T-helper 2 cell treated with Interferon-gamma antibody and Interleukin-4, amounts not matched to agents 100 ng/mL and 5 ng/mL, for 36 hours (primary cell): ENCODE results near the gene TMUB1. TPM values are rescaled to one million over a fixed set of nuclear protein-coding genes. Genes with fewer than 3 reads are reported as not detected.

Source experiments
- intact Hi-C: fragments of 100-400 bp; cut with micrococcal nuclease; formaldehyde crosslinking; loops from one replicate; pipeline ENCODE4 v1.15.1; 2023
- total RNA-seq: library from RNA; stranded (reverse); gene quantifications from 2 replicates; pipeline ENCODE4 v1.2.3, GENCODE V29; 2022

The TMUB1 gene
- total RNA-seq, 1 donor from 2014 or later: 55.4 TPM

DNA sequence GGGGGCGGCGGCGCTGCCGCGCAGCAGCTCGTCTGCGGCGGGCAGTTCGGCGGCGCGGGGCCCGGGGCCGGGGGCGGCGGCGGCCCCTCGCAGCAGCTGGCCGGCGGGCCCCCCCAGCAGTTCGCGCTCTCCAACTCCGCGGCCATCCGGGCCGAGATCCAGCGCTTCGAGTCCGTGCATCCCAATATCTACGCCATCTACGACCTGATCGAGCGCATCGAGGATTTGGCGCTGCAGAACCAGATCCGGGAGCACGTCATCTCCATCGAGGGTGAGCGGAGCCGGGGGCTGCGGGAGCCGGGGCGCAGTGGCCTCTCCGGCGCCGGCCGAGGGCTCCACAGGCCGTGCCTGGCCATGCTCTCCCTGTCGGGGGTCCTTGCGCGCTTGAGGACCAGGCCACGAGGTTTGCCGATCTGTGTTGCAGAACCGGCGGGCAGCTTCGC lies 3.5 kb upstream of the TMUB1 start:
- intact Hi-C loops: loop anchor here (10.0 kb wide), 1 partner anchor 112 kb away; the partner anchor contains the start of gene KCNH2

GRCh38 chr7:151085691-151086620 lies 2.7 kb upstream of the TMUB1 start, which contains the start of gene AGAP3:
TSS of gene AGAP3 (plus strand) at chr7:151086475. CDS start at chr7:151086742, 267 bp downstream.
- intact Hi-C loops: loop anchor here (10.0 kb wide), 1 partner anchor 111 kb away; the partner anchor contains the start of gene KCNH2

DNA sequence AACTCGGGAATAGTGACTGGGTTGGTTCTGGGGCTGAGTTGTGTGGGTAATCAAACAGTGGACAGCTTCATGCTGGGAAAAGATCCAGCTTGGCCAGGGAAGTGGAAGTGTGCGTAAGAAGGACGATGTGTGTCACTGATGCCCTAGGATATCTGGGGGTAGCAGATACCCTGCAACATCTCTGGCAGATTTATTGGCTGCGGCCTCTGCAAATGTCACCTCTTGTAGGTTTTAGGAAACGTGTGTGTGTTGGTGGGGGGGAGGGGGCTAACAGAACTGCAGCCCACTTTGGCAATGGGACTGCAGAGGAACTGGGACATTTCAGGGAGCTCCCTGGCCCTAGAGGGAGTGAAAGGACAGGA lies 2.0 kb upstream of the TMUB1 start:
- intact Hi-C loops: loop anchor here (10.0 kb wide), 1 partner anchor 111 kb away; the partner anchor contains the start of gene KCNH2

DNA sequence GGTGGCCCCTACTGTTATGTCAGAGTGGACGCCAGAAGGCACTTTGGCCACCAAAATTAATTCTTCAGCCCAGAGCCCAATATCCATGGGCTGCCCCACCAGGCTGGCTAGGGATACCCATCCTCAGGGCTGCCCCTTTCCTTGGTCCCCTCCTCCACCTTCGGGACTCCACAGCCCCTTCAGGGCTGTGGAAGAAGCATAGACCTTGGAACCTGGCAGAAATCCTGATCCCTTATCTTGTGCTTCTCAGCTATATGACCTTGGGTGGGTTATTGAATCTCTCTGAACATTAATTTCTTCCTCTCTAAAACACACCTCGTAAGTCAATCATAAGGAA lies 499 bp upstream of the TMUB1 start:
- intact Hi-C loops: loop anchor here (1.0 to 10.0 kb wide), 4 partner anchors 55 to 437 kb away; partner anchors contain the start of genes ABCB8, ABCF2 and KCNH2

- intact Hi-C loops: loop anchor here (1.0 to 10.0 kb wide), 4 partner anchors 54 to 438 kb away; partner anchors contain the start of genes ABCB8, ABCF2 and KCNH2
These were observed 887 bp downstream of the TMUB1 start for GRCh38 chr7:151082141-151083070.

DNA sequence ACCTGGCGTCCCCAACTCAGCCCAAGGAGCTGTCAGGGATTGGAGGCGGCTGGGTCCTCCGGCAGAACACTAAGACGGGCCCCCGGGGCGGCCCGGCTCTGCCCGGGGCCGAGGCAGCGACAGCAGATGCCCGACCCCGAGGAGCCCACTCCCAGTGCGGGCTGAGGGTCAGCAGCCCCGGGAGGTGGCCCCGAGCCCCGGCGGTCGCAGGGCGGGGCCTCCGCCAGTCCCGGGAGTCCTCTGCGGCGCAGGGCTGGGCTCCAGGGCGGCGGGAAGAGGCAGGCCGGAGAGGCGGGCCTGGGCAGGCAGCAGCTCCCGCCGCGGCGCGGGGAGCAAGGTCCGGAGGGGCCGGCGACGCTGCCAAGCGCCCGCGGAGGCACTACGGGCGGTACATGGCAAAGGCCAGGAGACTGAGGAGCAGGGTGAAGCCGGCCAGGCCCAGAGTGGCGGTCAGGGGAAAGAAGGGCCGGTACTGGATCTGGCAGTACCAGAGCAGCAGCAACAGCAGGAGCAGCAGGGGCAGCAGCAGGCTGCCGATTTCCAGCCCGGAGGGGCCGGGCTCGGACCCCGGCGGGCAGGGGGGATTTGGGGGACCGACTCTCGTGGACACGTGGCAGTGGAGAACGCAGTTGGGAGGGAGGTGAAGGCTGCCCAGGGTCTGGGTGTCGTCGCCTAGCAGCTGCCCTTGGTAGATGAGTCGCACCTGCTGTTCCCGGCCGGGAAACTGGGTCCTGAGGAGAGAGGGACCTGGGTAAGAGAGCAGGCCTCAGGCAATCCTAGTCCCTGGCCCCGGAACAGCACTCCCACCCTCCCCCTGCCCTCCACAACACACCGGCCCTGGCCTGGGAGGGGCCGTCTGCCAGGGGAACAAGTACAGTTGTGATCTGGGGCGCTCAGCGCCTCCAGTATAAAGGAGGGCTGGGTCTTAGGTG lies 1.9 kb downstream of the TMUB1 start:
- intact Hi-C loops: loop anchor here (2.0 to 10.0 kb wide), 4 partner anchors 107 to 439 kb away; partner anchors contain the start of genes ABCF2, CHPF2 and KCNH2

GRCh38 chr7:151080522-151081169 lies 2.6 kb downstream of the TMUB1 start, which contains the start of gene FASTK:
TSS of gene FASTK (minus strand) at chr7:151080809. CDS start at chr7:151080766, 43 bp downstream.
- intact Hi-C loops: loop anchor here (1.0 to 10.0 kb wide), 3 partner anchors 22 to 152 kb away; partner anchors contain the start of genes CHPF2 and KCNH2

GRCh38 chr7:151080067-151080521 lies 3.2 kb downstream of the TMUB1 start:
- intact Hi-C loops: loop anchor here (1.0 to 10.0 kb wide), 3 partner anchors 22 to 153 kb away; partner anchors contain the start of genes CHPF2 and KCNH2

DNA sequence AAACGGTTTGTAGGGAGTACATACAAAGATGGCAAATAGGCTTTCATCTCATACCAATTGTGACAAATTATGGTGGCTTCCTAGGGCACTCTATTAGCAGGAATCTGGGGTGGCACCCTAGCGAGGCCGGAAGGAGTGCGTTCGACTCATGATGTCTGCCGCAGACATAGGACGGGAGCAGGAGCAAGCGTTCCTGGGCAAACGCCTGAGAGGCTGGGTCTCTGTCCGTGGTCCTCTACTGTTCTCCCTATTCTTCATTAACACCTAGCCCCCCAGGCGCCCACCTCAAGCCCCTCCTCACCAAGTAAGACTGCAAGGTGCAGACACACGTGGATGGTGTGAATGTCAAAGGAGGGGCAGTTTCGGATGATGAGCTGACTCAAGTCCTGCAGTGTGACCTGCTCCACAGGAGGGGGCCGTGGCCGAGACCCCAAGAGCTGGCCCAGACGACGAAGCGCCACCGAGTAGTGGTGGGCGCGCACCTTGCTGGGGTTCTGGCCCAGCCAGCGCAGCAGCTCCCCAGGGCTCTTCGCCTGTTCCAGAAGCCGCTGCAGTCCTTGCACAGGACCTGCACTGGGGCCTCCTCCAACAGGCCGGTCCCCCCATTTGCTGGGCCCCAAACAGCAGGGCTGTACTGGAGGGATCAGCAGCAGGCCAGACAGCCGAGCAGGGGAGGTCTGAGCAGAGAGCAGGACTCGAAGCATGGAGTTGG lies 3.9 kb downstream of the TMUB1 start:
- intact Hi-C loops: no loop called here

- intact Hi-C loops: no loop called here
These were observed 4.9 kb downstream of the TMUB1 start for GRCh38 chr7:151078233-151079040.

GRCh38 chr7:151077705-151078232 lies 5.5 kb downstream of the TMUB1 start:
- intact Hi-C loops: no loop called here

GRCh38 chr7:151076863-151077704 lies 6.2 kb downstream of the TMUB1 start:
- intact Hi-C loops: no loop called here

- intact Hi-C loops: no loop called here
These were observed 7.3 kb downstream of the TMUB1 start for GRCh38 chr7:151075978-151076426.

DNA sequence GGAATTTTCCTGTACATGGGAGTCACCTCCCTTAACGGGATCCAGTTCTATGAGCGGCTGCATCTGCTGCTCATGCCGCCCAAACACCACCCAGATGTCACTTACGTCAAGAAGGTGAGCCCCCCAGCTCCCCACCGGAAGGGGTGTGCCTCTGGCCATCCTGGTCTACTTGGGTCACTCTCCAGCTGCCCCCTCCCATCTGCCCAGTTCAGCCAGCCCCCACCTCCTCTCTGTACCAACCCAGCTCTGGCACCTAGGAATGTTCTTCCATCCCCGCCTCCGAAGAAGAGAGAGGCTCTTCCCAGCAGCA lies 7.7 kb downstream of the TMUB1 start:
- intact Hi-C loops: no loop called here

DNA sequence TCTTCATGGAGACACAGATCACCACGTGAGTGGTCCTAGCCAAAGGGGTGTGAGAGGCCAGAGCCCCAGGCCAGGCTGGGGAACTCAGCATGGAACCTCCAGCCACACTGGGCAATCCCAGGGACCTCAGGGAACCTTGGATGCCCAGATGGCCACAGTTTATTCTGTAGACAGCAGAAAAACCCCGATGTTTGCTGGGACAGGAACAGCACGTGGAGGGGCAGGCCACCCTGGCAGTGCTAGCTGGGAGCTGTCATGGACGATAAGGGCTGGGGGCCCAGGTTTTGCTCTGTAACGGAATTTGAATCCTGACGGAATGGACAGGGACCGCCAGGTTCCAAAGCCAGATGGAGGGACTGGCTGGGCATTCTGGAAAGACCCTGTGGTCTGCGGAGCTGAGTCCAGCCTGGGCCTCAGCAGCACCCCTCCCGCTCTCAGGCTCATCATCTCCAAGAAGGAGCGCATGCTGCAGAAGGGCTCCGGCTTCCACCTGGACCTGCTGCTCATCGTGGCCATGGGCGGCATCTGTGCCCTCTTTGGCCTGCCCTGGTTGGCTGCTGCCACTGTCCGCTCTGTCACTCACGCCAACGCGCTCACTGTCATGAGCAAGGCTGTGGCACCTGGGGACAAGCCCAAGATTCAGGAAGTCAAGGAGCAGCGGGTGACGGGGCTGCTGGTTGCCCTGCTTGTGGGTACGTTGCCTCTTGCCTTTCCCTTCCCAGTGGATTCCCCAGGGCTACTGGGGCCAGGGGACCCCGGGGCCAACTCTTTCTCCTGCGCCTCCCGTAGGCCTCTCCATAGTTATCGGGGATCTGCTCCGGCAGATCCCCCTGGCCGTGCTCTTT lies 8.3 kb downstream of the TMUB1 start:
- intact Hi-C loops: no loop called here

GRCh38 chr7:151073990-151074389 lies 9.3 kb downstream of the TMUB1 start:
- intact Hi-C loops: no loop called here
